HepG2 (cell line): ENCODE results near the gene CLEC6A.

Source experiments
- AHR ChIP-seq: IDR thresholded peaks from 2 replicates; pipeline ENCODE4 v1.6.1; 2018; ENCODE audit warnings: missing genetic modification reagents, missing compliant biosample characterization
- ATF1 ChIP-seq: IDR thresholded peaks from 2 replicates; pipeline ENCODE4 v1.6.1; 2016; ENCODE audit warnings: mild to moderate bottlenecking, control low read depth
- DMAP1 ChIP-seq: IDR thresholded peaks from 2 replicates; pipeline ENCODE4 v1.6.1; 2016
- DNMT1 ChIP-seq: sonication (generic); formaldehyde crosslinking; IDR thresholded peaks from 2 replicates; pipeline ENCODE4 v1.5.1; 2020; ENCODE audit warnings: mild to moderate bottlenecking, missing genetic modification reagents
- FOXK1 ChIP-seq: sonication (generic); formaldehyde crosslinking; IDR thresholded peaks from 2 replicates; pipeline ENCODE4 v1.4.0; 2020; ENCODE audit warnings: low read depth, missing genetic modification reagents, borderline replicate concordance
- MNT ChIP-seq: fragments of 450-650 bp; IDR thresholded peaks from 2 replicates; pipeline ENCODE4 v1.6.1; 2016
- NAIF1 ChIP-seq: sonication (generic); formaldehyde crosslinking; IDR thresholded peaks from 2 replicates; pipeline ENCODE4 v1.5.0; 2020; ENCODE audit warnings: mild to moderate bottlenecking, missing genetic modification reagents, borderline replicate concordance
- PCBP2 ChIP-seq: fragments of 200-400 bp; formaldehyde crosslinking; optimal IDR thresholded peaks from 2 replicates; pipeline ENCODE3; 2018; ENCODE audit warnings: low read length, low read depth; ENCODE audit not compliant: poor library complexity, severe bottlenecking
- PHF8 ChIP-seq: sonication (generic); formaldehyde crosslinking; IDR thresholded peaks from 2 replicates; pipeline ENCODE4 v1.5.0; 2020; ENCODE audit warnings: missing genetic modification reagents
- RAD21 ChIP-seq: fragments of 450-650 bp; formaldehyde crosslinking; IDR thresholded peaks from 2 replicates; pipeline ENCODE4 v1.5.0; 2020; ENCODE audit warnings: mild to moderate bottlenecking
- RBM22 ChIP-seq: fragments of 200-400 bp; formaldehyde crosslinking; optimal IDR thresholded peaks from 2 replicates; pipeline ENCODE3; 2017; ENCODE audit warnings: mild to moderate bottlenecking, low read length, moderate library complexity
- SMYD3 ChIP-seq: sonication (generic); formaldehyde crosslinking; IDR thresholded peaks from 2 replicates; pipeline ENCODE4 v1.8.1; 2023; ENCODE audit warnings: mild to moderate bottlenecking, missing genetic modification reagents
- XRCC5 ChIP-seq: fragments of 200-400 bp; formaldehyde crosslinking; optimal IDR thresholded peaks from 2 replicates; pipeline ENCODE3; 2017; ENCODE audit warnings: mild to moderate bottlenecking, low read length

- no peak for TF ChIP-seq DMAP1
- TF ChIP-seq ATF1, result no peak
- no peak for TF ChIP-seq DNMT1 (CRISPR knock-in tag)
- no peak for TF ChIP-seq SMYD3 (CRISPR knock-in tag)
- no peak for TF ChIP-seq RBM22
- TF ChIP-seq NAIF1 (CRISPR knock-in tag), result no peak
- no peak for TF ChIP-seq PCBP2
- no peak for TF ChIP-seq MNT
- no peak for TF ChIP-seq AHR (CRISPR knock-in tag)
- no peak for TF ChIP-seq XRCC5
- TF ChIP-seq FOXK1 (CRISPR knock-in tag), result no peak
- TF ChIP-seq RAD21 (CRISPR knock-in tag), result no peak
- no peak for TF ChIP-seq PHF8 (CRISPR knock-in tag)
Observed at GRCh38 chr12:8445731-8446130, 10.0 kb upstream of the CLEC6A start.
